ENCODE data around the gene AP3S2.

- TF ChIP-seq CTCF (IDR thresholded peaks at IDR 0.05), result no peak
- no peak for TF ChIP-seq POLR2A (IDR thresholded peaks at IDR 0.05)
Measured at GRCh38 chr15:89841306-89841705, 52.5 kb downstream of the AP3S2 start.

All from Peyer's patch (tissue), 4 donors.